Stimulated activated CD4-positive, alpha-beta T cell treated with anti-CD3 and anti-CD28 coated beads, Interleukin-12 subunit alpha, Interleukin-12 subunit beta, amount 100 ng/mL, for 48 hours (primary cell): ENCODE data around the gene ZNF394.

Source experiments
- DNase-seq, 3 donors: peaks; one replicate each; pipeline ENCODE4 v3.0.0-alpha.2; 2020; ENCODE audit warnings: low read depth in 2 of 3, low spot score in 1 of 3

Gene ZNF394

DNA sequence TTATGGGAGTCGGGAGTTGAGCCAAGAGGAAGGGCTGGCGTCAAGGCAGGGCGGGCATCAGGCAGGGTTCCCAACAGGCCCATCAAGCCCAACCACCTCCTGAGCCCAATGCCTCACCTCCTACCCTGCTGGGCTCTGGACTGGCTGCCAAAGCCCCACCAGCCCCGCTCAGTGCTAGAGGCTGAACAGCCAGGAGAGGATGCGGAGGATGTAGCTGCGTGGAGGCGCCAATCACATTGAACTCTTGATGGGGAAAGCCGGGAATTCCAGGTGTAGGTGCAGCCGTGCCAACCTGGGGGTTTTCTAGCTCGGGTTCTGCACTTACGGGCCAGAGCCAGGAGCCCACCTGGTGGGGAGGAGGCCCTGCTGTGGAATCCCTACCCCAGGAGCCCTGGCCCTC lies 47.0 kb downstream of the ZNF394 start:
- DNase-seq, result no peak

DNA sequence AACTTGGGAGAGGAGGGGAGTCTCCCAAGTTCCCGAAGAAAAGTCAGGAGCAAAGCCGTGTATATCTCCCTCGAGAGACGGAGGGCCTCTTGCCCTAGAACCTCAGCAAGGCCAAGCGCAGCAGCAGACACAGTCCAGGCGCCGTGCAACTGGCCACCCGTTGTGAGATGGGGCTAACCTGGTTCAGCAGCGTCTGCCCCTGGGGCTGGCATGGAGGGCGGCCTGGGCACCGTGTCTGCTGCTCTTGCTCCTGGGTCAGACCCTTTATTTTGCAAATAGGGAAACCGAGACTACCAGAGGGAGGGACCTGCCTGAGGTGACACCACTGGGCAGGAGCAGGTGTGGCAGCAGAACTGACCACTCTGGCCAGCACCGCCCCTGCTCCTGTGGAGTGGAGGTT lies 47.5 kb downstream of the ZNF394 start:
- no peak for DNase-seq

DNA sequence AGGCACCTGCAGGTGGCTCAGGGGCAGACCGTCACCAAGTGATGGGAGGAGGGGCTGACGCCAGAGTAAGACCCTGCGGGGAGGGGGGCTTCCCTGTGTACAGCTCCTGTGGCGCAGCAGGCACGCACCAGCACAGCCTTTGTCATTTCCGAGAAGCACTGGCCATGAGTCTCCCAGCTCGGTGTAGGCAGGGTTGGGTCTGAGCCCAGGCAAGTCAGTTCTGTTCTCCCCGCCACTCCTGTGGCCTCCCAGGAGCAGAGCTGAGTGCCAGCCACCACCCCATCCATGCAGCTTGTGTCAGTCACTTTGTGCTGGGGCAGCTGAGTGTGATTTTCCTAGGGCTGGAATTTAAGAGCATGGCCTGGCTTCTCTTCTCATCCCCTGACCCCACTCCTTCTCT lies 48.1 kb downstream of the ZNF394 start:
- DNase-seq, result no peak

DNA sequence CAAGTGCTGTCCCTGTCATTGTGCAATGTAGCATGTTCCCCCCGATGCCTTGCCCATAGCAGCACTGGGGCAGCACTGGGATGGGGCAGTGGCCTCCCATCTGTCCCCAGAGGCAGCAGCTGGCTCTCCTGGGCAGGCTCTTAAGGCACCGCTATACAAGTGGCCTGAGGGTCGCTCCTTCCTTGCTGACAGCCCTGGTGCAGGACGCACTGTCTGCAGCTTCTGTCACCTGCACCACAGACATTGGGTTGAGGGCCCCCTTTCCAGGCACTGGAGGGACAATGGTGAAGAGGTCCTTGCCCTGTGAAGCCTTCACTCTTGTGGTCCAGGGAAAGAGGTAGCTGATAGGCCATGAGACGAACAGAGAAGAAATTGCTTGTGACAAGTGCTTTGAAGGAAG lies 50.8 kb downstream of the ZNF394 start:
- no peak for DNase-seq

DNA sequence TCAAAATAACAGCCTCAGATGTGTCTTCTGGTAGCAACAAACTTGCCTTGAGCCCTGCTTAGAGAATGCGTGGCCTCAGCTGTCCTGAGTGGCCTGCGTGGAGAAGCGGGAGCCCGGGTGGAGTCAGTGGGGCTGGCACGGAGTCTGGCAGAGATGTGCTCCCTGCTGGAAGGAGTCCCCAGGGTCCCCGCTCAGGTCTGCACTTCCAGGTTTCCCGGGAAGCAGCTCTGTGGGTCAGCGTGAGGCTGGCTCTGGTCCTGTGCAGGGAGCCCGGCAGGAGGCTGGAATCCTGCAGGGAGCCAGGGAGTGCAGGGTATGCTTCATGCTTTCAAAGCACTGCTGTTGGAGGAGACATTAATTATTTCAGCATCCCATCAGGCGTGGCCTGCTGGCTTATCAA lies 51.2 kb downstream of the ZNF394 start:
- no peak for DNase-seq

DNA sequence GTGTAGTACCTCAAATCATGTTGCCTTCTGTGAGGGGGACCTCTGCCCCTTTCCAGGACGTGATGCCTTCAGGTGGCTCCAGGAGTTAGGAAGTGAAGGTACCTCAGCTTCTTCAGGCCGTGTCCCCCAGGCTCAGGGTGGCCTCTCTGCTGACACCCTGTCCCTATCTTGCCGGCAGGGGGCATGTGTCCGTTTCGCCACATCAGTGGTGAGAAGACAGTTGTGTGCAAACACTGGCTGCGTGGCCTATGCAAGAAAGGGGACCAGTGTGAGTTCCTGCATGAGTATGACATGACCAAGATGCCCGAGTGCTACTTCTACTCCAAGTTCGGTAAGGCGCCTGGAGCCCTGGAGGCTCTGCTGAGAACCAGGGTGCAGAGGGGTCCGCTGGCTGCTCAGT lies 52.1 kb downstream of the ZNF394 start:
- DNase-seq, result no peak

DNA sequence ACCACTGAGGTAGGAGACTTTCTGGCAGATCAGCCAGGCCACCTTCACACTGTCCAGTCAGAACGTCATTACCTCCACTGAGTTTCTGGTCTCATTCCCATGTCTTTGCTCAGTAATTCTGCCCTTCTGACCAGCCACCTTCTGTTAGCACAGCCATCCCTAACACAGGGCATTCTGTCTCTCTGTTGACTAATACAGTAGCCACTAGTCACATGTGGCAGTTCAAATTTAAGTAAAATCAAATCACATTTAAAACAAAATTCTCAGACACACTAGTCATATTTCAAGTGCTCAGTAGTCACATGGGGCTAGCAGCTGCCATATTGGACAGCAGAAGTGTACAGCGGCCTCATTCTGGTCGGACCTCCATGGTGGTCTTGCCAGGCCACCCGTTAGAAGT lies 54.0 kb downstream of the ZNF394 start:
- no peak for DNase-seq
